GM10248 (cell line): ENCODE measurements around the gene RASSF3.

ENCODE experiments used
- CTCF ChIA-PET: fragments of 300-600 bp; sonication (Branson Sonifier 250); formaldehyde crosslinking; extraction: SDS; loops from one replicate; lab custom pipeline; 2021; ENCODE audit warnings: antibody characterized with exemption; lab: Yijun Ruan, JAX
- POLR2A ChIA-PET: fragments of 350-650 bp; sonication (Branson Sonifier 250); formaldehyde crosslinking; extraction: SDS; loops from one replicate; lab custom pipeline; 2020; ENCODE audit warnings: antibody characterized with exemption; lab: Yijun Ruan, JAX
- DNase-seq: peaks from one replicate; pipeline ENCODE4 v3.0.0; 2012; ENCODE audit errors: extremely low spot score
- CTCF ChIP-seq: IDR thresholded peaks from 2 replicates; pipeline ENCODE4 v1.5.1; 2012; ENCODE audit warnings: mild to moderate bottlenecking, low read depth; ENCODE audit errors: extremely low read depth, missing control alignments, control extremely low read depth

Gene RASSF3

GRCh38 chr12:64603183-64603841 lies 7.0 kb upstream of the RASSF3 start:
- CTCF ChIA-PET: interaction anchor here (0.6 to 1.5 kb wide), 2 partner anchors 10 to 16 kb away, joined by 3 to 4 read pairs; no protein-coding TSS in a partner anchor
- POLR2A ChIA-PET: no interaction called here
- no peak for DNase-seq
- no peak for TF ChIP-seq CTCF

GRCh38 chr12:64608901-64609535 lies 1.3 kb upstream of the RASSF3 start:
- peak; percentile 18 for TF ChIP-seq CTCF
- ChIA-PET POLR2A (interaction anchor here (1.0 to 1.1 kb wide), 2 partner anchors 56 to 108 kb away, joined by 3 read pairs; no protein-coding TSS in a partner anchor), CTCF (interaction anchor here (0.7 to 3.4 kb wide), 17 partner anchors 9 to 587 kb away, joined by 3 to 13 read pairs (median 4); no protein-coding TSS in a partner anchor)
- peak; percentile 77 for DNase-seq

GRCh38 chr12:64609536-64610078 lies 688 bp upstream of the RASSF3 start:
- no peak for TF ChIP-seq CTCF
- ChIA-PET POLR2A (interaction anchor here (1.0 to 1.1 kb wide), 2 partner anchors 56 to 107 kb away, joined by 3 read pairs; no protein-coding TSS in a partner anchor), CTCF (interaction anchor here (0.7 to 3.4 kb wide), 14 partner anchors 9 to 94 kb away, joined by 3 to 13 read pairs (median 4); no protein-coding TSS in a partner anchor)
- DNase-seq: peak; percentile 30

GRCh38 chr12:64610660-64611340 lies 505 bp downstream of the RASSF3 start:
- TF ChIP-seq CTCF: no peak
- ChIA-PET CTCF (interaction anchor here (0.9 to 2.5 kb wide), 11 partner anchors 10 to 93 kb away, joined by 3 to 10 read pairs (median 4); no protein-coding TSS in a partner anchor), POLR2A (interaction anchor here (0.6 to 1.4 kb wide), 5 partner anchors 14 to 66 kb away, joined by 3 to 10 read pairs (median 5); no protein-coding TSS in a partner anchor)
- peak; percentile 83 for DNase-seq

- TF ChIP-seq CTCF: no peak
- CTCF ChIA-PET: interaction anchor here (0.9 to 2.5 kb wide), 11 partner anchors 10 to 92 kb away, joined by 3 to 10 read pairs (median 4); no protein-coding TSS in a partner anchor
- POLR2A ChIA-PET: interaction anchor here (0.6 to 1.4 kb wide), 4 partner anchors 14 to 54 kb away, joined by 3 to 7 read pairs (median 4); no protein-coding TSS in a partner anchor
- no peak for DNase-seq
These were observed 1.3 kb downstream of the RASSF3 start for GRCh38 chr12:64611341-64612284.
